MM.1S (cell line): ENCODE measurements around the gene GSG1L.

Experiments
- EZH2 ChIP-seq: fragments of 300-600 bp; sonication (generic); optimal IDR thresholded peaks from 2 replicates; pipeline ENCODE3; 2017; ENCODE audit warnings: low read depth, mild to moderate bottlenecking, antibody characterized with exemption, low read length, mixed read lengths
- EZH2phosphoT487 ChIP-seq: fragments of 300-600 bp; sonication (generic); IDR thresholded peaks from 2 replicates; pipeline ENCODE4 v1.6.1; 2018; ENCODE audit warnings: antibody characterized with exemption, low read length
- TF ChIP-seq, protein P1 (sequence below): fragments of 300-600 bp; sonication (generic); IDR thresholded peaks from 2 replicates; pipeline ENCODE4 v1.5.1; 2016; ENCODE audit warnings: antibody characterized with exemption, low read length, mixed read lengths

DNA sequence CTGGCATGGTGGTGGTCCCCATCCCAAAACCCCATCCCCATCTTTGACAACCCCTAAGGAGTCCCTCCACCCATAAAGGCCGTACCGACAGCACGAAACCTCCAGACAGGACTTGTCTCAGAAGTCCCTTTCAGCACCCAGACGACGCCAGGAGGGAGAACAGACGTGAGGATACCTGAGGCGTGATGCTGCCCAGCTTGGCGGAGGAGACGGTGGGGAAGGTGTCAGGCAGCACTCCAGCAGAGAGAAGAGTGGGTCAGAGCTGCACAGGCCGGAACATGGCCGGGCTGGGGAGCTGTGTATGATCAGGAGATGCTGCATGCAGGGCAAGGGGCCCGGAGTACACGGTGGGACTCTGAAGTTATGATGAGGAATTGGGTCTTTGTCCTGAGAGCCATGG lies 244.2 kb downstream of the GSG1L start:
- TF ChIP-seq, protein P1, sequence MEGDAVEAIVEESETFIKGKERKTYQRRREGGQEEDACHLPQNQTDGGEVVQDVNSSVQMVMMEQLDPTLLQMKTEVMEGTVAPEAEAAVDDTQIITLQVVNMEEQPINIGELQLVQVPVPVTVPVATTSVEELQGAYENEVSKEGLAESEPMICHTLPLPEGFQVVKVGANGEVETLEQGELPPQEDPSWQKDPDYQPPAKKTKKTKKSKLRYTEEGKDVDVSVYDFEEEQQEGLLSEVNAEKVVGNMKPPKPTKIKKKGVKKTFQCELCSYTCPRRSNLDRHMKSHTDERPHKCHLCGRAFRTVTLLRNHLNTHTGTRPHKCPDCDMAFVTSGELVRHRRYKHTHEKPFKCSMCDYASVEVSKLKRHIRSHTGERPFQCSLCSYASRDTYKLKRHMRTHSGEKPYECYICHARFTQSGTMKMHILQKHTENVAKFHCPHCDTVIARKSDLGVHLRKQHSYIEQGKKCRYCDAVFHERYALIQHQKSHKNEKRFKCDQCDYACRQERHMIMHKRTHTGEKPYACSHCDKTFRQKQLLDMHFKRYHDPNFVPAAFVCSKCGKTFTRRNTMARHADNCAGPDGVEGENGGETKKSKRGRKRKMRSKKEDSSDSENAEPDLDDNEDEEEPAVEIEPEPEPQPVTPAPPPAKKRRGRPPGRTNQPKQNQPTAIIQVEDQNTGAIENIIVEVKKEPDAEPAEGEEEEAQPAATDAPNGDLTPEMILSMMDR: no peak
- TF ChIP-seq EZH2phosphoT487: no peak
- no peak for TF ChIP-seq EZH2
